HG02623 (cell line): ENCODE data around the gene MBL2.
A peak's percentile ranks its signal among the peaks of the same experiment; 100 is the strongest.

Experiments used
- ATAC-seq: cut with Tn5 transposase; IDR thresholded peaks from one replicate; pipeline ENCODE4 v1.9.1; 2021; ENCODE audit warnings: moderate library complexity; ENCODE audit not compliant: unreplicated experiment

Gene MBL2

GRCh38 chr10:52740913-52741675, 31.5 kb downstream of the MBL2 start:
- ATAC-seq = peak; percentile 66

- ATAC-seq = no peak
These were observed 32.4 kb downstream of the MBL2 start for GRCh38 chr10:52740155-52740549.

- ATAC-seq = no peak
These were observed 33.0 kb downstream of the MBL2 start for GRCh38 chr10:52739380-52740154.

- no peak for ATAC-seq
These were observed 33.6 kb downstream of the MBL2 start for GRCh38 chr10:52738951-52739350.

GRCh38 chr10:52729271-52730104, 43.1 kb downstream of the MBL2 start:
- no peak for ATAC-seq

- ATAC-seq = no peak
These were observed 52.6 kb downstream of the MBL2 start for GRCh38 chr10:52720018-52720417.
